ENCODE measurements around the gene SARNP.
"Not testable (repeated sequence)": the region's sequence is repeated elsewhere in the genome, so short reads cannot be mapped to it uniquely, and the experiment has no call there.

SARNP gene

DNA sequence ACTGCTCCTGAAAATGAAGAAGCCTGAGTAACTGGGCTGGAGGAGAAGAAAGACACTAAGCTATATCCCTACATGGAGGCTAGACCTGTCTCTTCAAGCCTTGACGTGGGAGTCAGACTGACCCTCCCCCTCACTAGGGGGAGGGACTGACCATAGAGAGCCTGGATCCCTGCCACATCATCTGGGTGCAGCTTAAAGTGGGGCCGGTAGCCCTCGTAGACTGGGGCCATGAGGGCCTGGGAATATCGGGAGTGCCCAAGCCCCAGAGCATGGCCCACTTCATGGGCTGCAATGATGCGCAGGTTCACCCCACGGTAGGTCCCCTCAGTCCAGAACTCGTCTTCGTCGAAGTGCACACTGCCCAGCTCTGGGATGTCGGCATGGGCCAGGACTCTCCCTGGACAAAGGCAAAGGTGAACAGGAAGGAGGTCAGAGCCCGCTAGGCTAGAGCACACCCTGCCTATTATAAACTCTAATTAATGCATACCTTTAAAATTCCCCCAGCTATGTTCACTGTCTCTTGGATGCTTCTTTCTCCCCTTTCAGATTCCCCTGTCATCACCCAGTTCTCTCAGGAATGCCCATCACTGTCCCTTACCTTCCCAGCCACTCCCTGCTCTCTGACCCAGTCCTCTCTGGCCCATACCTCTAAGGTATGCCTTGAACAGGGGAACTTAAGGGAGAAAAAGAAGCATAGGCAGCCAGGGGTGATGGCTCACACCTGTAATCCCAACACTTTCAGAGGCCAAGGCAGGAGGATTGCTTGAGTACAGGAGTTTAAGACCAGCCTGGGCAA lies 22.0 kb upstream of the SARNP start:
- DNase-seq (ENCODE audit: low spot score), result no peak

DNA sequence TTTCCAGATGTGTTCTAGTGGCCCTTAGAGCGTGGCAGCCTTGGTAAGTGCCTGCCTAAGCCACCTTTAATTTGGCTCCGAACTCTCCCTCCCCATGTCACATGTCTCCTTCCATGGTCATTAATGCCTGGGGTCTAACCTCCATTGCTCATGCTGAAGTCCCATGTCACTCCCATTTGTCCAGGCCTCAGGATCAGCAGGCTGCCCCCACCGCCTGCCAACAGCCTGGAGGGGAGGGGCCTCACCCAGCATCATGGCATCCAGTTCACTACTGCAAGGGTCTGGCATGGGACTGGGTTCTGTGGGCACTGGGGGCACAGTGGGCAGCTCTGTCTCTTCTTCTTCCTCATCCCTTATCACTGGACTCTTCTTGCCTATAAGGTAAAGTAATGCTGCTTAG lies 20.8 kb upstream of the SARNP start:
- DNase-seq (ENCODE audit: low spot score), result no peak

DNA sequence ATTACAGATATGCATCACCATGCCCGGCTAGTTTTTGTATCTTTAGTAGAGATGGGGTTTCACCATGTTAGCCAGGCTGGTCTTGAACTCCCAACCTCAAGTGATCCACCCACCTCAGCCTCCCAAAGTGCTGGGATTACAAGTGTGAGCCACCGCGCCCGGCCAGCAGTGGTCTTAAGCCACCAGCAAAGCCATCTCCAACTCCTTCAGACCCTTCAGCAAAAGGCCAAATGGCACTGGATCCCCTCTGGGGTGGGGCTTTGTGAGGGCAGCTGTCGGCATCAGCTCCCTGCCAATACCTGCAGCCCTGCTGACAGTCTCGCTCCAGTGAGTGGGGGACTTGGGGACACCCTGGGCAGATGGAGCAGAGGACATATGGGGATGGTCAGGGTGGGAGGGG lies 16.9 kb upstream of the SARNP start:
- not testable (repeated sequence) for DNase-seq (ENCODE audit: low spot score)

DNA sequence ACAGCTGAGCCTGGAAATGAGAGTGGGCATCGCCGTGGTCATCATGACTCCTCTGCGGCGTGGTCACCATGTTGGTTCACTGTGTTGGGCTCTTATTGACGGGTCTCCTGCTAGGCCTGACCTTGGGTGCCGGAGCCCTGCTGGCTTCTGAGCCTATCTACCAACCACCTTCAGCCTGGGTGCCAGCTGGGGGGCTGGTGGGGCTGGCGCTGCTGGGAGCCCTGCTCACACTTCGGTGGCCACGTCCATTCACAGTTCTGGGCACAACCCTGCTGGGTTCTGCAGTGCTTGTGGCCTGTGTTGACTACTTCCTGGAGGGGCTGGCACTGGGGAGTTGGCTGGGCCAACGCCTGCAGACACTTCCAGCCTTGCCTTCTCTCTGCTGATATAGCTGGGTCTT lies 15.5 kb upstream of the SARNP start:
- DNase-seq (ENCODE audit: low spot score), result no peak

DNA sequence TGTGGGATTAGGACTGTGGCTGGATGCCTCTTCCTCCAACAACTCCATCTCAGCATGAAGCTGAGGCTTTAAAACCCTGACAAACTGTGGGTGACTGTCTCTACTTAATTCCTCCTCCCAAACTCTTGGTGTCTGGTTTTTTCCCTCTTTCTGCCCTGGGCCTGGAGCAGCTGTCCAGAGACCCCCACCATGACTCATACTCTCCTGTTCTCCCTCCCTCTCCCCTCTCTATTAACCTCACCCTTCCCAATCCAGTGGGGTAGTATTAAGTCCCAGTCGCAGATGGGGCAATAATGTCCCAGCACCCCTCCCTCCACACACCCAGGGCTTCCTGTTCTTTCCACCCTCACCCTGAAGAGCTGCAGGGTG lies 13.9 kb upstream of the SARNP start:
- no peak for DNase-seq (ENCODE audit: low spot score)

DNA sequence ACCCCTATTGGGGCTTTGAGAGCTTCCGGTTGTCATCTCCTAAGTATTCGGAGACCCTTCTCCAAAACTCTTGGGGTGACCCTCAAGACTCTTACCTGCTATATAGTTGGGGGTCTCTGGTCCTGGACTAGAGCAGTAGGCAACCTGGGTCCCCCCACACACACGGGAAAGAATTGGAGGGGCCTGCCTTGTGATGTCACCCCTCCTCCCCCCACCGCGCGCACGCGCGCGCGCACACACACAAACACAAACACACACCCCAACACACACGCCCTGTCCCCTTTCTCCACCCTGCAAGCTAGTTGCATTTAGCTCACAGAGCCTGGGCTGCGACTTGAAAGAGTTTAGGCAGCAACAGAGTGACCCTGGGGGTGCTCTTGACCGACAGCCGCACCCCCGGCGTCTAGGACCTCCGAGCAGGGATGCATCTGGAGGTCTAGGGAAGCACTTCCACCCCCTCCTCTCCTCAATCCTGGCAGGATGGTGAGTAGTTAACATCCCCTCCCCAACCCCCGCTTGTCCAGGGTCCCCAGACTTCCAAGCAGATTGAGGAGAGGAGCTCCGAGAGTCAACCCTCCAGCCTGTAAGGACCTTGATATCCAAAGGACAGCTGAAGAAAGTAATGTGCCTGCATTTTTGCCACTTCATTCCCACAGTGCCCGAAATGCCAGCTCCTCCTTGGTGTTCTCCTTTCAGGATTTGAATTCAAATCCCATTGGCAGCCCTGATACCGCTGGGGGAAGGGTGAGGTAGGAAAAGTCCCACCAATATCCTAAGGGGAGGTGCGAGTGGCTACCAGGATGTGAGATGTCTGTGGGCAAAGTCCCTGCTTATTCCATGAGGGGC lies 13.3 kb upstream of the SARNP start:
- DNase-seq (ENCODE audit: low spot score), result peak; percentile 84

DNA sequence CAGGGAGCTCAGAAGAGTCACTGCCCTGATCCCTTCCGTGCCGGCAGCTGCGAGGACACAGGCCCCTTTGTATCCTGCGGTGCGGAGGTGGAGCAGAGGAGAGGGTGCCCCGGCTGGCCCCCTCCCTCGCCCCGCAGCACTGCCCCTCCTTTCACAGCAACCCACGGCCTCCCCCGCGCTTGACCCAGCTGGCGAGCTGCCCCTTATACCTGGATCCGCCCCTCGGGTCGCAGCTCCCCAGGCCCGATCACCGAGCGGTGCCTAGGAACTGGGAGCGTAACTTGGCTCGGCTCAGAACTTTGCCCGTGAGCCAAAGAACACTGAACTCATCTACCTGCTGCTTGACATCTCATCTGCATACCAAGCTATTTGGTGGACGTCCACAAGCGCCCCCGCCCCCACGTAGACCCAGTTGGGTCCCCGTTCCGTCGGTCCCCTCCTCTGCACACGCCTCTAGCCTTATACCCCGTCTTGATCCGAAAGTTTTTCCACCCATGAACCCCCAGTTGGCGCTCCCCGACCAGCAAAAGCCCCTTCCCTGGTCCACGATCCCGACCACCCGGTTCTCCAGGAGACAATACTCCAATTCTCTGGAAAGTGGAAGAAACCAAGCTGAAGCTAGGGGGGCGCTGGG lies 12.6 kb upstream of the SARNP start:
- DNase-seq (ENCODE audit: low spot score), result no peak

DNA sequence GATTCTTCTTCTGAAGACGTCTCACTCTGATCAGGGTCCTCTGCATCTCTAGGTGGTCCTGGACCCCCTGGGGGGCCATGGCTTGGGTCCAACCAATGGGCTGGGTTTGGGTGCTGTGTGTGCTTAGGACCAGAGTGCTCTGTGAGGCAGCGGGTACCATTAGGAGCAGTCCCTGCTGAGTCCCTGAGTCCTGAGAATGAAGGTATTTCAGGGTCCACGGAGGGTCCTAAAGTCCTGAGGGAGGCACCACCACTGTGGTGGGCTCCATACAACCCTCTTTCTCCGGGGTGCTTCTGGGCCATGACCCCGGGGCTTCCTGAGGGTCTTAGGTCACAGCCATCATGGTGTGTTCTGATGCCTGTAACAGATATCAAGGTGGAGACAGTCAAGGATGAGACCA lies 10.8 kb upstream of the SARNP start:
- no peak for DNase-seq (ENCODE audit: low spot score)

DNA sequence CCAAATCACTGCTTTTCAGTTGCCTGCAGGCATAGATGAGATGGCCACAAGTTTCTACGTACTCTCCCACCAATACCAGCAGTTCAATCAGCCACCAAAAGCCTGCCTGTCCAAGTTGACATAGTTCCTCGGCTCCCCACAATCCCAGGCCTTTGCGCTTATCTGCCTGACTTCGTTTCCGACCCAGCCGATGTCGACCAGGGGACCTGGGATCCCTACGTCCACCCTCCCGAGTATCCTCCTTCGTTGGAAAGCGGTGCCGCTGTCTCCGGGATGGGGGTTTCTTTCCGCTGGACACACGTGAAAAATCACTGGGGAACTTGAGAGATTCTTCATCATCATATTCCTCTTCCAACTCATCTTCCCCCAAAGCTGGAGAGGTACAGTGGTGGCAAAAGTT lies 10.3 kb upstream of the SARNP start:
- DNase-seq (ENCODE audit: low spot score), result no peak

DNA sequence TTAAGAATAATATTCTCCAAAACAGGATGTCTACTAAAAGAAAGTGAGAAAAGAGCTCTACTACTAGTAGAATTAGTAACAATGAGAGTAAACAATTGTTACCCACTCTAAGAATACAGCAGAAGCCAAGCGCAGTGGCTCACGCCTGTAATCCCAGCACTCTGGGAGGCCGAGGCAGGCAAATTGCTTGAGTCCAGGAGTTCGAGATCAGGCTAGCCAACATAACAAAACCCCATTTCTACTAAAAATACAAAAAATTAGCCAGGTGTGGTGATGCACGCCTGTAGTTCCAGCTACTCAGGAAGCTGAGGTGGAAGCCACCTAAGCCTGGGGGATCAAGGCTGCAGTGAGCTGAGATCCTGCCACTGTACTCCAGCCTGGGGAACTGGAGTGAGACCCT lies 7.2 kb upstream of the SARNP start:
- DNase-seq (ENCODE audit: low spot score), result no peak

DNA sequence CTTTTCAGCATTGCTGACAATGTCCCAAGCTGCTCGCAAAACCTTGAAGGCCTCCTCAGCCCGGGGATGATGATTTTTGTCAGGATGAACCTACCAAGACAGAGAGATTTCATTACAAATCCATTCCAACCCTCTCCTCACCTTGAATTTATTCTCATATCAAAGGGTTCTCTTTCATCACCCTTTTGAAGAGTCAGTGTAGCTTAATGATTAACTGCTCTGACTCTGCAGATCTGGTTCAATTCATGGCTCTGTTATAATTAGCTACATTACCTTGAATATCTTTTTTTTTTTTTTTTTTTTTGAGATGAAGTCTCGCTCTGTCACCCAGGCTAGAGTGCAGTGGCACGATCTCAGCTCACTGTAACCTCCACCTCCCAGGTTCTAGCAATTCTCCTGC lies 5.9 kb upstream of the SARNP start:
- no peak for DNase-seq (ENCODE audit: low spot score)

DNA sequence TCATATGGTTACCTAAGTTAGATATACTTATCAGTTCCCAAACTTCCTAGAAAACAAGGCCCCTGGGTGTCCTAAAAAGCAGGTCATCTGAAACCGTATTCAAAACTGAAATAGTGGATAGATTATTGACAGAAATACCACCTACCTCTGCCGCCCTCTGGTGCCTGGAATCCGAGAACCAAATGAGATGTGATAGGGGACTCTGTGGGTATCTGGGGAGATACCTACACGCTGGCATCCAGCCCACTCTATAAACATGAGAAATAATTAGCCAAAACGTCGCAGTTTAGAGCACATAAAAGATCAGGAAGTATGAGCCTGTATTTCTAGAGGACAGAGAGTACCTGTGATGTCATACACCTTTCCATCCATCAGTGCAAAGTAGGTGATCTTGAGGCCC lies 4.7 kb upstream of the SARNP start:
- no peak for DNase-seq (ENCODE audit: low spot score)

DNA sequence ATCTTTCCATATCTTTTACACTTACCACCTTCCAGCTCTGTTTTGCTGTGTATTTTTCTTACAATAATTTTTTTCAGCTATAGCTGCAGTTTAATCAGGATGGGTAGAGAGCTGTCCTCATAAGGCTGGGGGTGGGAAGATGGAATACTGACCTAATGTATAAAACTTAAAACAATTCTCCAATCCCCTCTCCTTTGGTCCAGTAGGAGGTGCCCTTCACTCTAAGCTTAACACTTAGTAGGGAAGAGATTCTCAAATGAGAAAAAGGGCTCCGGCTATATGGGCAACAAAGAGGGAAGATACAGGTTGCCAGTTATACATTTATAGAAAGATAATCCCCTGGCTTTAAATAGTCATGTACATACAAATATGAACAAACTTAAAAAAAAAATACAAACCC lies 3.2 kb upstream of the SARNP start:
- DNase-seq (ENCODE audit: low spot score), result peak; percentile 27

DNA sequence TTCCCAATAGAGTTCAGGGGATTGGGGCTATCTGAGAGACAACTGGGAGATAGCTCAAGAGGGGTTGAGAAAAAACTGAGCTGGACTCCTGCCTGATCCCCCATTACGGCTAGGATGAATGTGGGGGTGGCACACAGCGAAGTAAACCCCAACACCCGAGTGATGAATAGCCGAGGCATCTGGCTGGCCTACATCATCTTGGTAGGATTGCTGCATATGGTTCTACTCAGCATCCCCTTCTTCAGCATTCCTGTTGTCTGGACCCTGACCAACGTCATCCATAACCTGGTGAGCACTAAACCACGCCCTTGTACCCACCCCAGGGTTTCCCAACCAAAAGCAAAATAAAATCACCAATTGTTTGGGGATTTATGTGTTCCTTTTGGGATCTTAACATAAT lies 1.4 kb upstream of the SARNP start:
- no peak for DNase-seq (ENCODE audit: low spot score)

DNA sequence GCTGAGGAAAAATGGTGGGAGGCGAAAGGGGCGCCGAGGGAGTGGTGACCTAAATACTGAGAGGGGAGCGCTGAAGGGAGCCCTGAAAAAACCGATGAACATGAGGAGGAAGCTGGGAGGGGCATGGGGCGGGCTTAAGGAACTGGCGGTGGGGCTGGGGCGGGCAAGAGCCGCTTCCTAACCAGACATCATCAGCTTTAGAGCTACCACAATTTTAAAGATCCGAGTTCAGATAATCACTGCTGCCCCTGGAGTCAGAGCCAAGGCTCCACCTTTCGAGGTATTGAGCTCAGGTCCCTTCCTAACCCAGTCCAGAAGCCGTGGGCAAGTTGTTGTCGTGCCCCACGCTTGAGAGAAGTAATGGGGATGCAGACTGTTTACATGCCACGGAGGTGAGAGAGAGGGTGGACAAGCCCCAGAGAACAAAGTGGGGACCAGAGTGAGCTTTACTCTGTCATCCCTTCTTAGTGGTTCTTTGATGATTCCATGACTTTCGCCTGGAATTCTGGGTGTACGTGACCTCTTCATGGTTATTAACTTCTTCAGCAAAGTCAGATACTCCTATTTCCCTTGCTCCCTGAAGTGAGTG lies 710 bp upstream of the SARNP start:
- no peak for DNase-seq (ENCODE audit: low spot score)

DNA sequence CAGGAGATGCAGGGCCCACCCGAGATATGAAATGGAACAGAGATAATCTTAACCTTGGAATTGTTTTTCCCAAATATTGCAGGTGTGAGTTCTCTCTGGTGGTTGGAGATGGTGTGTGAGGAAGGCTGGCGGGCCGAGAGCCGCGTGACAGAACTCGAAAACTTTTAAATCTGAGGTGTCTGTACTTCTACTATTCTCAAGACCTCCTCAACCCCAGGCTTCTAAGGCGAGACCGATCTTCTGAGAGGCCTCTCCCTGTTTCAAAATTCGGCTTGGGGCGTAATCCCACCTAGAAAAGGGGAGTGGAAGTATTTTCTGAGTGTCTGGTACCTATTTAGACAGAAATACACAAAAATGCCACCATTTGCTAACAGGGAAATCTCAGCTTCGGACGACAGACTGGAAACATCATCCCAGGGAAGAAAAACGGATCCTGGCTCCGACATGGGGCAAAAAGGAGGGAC lies 611 bp downstream of the SARNP start:
- no peak for DNase-seq (ENCODE audit: low spot score)

DNA sequence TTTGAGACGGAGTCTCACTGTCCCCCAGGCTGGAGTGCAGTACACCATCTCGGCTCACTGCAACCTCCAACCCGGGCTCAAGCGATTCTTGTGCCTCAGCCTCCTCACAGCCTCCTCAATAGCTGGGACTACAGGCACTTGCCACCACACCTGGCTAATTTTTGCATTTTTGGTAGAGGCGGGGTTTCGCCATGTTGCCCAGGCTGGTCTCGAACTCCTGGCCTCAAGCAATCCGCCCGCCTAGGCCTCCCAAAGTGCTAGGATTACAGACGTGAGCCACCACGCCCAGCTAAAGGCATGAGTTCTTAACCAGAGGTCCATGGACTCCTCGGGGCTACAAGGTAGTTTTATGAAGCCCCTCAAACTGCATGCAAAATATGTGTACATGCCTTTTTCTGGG lies 2.1 kb downstream of the SARNP start:
- no peak for DNase-seq (ENCODE audit: low spot score)

DNA sequence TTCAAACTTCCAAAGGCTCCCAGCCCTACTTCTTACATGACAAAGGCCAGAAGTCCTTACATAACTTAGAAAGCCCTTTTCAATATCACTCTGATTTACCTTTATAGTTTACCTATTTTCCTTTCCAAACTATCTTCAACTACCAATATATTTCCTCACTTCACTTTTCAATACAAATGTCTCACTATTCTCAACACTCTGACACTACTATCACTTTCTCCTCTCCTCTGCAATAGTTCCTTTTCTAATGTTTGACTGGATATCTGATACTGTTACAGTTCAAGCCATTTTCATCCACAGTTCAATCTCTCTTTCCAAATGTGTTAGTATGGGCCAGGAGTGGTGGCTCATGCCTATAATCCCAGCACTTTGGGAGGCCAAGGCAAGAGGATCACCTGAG lies 3.3 kb downstream of the SARNP start:
- no peak for DNase-seq (ENCODE audit: low spot score)

DNA sequence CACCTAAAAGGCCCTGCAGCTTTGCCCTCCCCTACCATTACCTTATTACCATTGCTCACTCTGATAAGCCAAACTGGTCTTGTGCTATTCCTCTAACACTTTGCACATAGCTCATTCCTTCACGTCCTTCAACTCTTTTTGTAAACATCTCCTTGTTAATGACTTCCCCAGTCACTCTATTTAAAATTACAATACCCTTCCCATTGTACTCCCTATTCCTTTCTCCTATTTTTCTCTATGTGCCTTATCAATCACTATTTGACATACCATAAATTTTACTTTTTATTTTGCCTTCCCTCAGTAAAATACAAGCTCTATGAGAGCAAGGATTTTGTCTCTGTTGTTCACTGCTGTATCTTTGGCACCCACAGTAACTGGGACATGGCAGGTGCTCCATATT lies 5.4 kb downstream of the SARNP start:
- no peak for DNase-seq (ENCODE audit: low spot score)

DNA sequence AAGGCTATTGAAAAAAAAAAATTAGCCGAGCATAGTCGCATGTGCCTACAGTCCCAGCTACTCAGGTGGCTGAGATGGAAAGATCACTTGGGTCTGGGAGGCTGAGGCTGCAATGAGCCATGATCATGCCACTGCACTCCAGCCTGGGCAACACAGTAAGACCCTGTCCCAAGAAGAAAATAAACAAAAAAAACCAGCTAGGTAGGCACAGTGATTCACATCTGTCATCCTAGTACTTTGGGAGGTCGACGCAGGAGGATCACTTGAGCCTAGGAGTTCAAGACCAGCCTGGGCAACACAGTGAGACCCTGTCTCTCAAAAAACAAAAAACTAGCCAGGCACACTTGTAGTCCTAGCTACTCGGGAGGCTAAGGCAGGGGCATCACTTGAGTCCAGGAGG lies 8.2 kb downstream of the SARNP start:
- DNase-seq (ENCODE audit: low spot score), result no peak

DNA sequence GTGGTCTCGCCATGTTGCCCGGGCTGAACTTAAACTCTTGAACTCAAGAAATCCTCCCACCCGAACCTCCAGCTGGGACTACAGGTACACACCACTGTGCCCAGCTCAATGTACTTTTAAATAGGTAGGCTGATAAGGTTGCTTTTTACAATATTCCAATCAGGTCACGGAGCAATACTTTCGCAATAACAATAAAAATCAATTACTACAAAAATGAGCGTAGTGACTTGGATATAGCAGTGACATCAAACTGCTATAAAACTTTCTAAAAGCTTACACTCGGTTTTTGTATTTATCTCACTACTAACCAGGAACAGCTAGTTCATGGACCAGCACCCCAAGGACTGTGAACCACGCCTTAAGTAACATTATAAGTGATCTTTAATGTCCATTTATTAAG lies 10.5 kb downstream of the SARNP start:
- DNase-seq (ENCODE audit: low spot score), result no peak

DNA sequence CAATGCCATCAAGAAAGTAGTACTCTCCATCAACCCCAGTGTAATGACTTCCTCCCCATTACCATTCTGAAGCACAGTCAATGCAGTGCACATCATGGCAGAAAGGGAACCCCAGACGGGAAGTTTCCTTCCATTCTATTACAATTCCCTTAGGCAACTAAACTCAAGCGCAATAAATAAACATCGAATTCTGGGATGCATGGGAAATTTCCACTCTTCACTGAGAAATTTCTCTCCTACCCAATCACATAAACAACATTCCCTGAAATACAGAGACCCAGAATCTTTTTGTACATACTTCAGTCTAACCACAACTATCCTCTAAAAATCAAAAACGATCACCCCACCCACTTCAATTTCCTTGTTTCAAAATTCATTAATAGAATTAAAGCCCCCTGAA lies 20.0 kb downstream of the SARNP start:
- DNase-seq (ENCODE audit: low spot score), result no peak

DNA sequence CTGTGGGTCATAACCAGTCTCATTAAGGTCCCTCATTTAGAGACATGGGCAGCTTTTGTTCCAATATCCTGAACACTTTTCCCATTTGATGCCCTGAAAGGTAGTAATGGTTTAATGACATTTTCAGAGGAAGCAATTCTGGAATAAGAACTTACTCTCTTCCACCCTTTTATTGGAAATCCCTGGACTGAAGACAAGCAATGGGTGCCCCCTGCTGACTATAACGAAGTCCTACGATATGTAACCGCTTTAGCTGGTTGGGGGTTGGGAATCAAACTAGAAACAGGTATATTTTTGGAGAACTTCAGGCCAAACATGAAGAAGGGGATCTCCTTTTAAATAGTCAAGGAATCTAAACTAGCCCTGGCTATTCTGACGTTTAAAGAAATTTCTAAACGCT lies 20.5 kb downstream of the SARNP start:
- peak; percentile 57 for DNase-seq (ENCODE audit: low spot score)

Data from cerebellar cortex (tissue), 1 donor.